ENCODE data around the gene SNAP23. TPM values are rescaled to one million over a fixed set of nuclear protein-coding genes. Genes with fewer than 3 reads are reported as not detected.

SNAP23 gene
- total and polyA plus RNA-seq, 2 of the 8 experiments (the other 6 are each of a cell fraction or from before 2014, with no cell fraction given), result 58.0 to 72.8 TPM

GRCh38 chr15:42523331-42523730 lies 27.9 kb downstream of the SNAP23 start (continued):
- TF ChIP-seq CHD7 (IDR thresholded peaks at IDR 0.05; ENCODE audit: insufficient replicate concordance, low read length) (no peak), EP300 (IDR thresholded peaks at IDR 0.05; ENCODE audit: borderline replicate concordance in 1 of 2, low read depth in 2 of 2, low read length in 2 of 2) (no peak), CHD2 (IDR thresholded peaks at IDR 0.05; ENCODE audit: low read length) (no peak), TAF1 (IDR thresholded peaks at IDR 0.05; ENCODE audit: low read depth, low read length) (no peak), RXRA (IDR thresholded peaks at IDR 0.05; ENCODE audit: insufficient read depth, low read depth, low read length) (no peak), FOSL1 (IDR thresholded peaks at IDR 0.05; ENCODE audit: insufficient read depth, low read depth, low read length) (no peak)

Data from H1 (cell line).